Choroid plexus epithelial cell (primary cell): ENCODE measurements around the gene DPP6.

Experiments
- DNase-seq: peaks from one replicate; pipeline ENCODE4 v3.0.0-alpha.2; 2010; ENCODE audit warnings: low read depth
- H3K4me3 ChIP-seq: 2 replicates; pipeline ENCODE4 v1.5.1; 2011; ENCODE audit warnings: low read depth, mild to moderate bottlenecking, control low read depth, low read length, moderate library complexity
- CTCF ChIP-seq: conservative IDR thresholded peaks from 2 replicates; pipeline ENCODE4 v1.5.1; 2011; ENCODE audit warnings: low read depth, mild to moderate bottlenecking, control low read depth, inconsistent platforms, low read length, moderate library complexity

Gene DPP6

GRCh38 chr7:154871507-154871906 lies 819.3 kb downstream of the DPP6 start:
- no peak for DNase-seq
- H3K4me3 ChIP-seq: no peak overlapping the region
- TF ChIP-seq CTCF: no peak

GRCh38 chr7:154871928-154872750 lies 819.9 kb downstream of the DPP6 start:
- no peak for DNase-seq
- no peak for TF ChIP-seq CTCF
- no peak overlapping the region for H3K4me3 ChIP-seq

GRCh38 chr7:154872811-154873499 lies 820.8 kb downstream of the DPP6 start:
- TF ChIP-seq CTCF: no peak
- DNase-seq: no peak
- H3K4me3 ChIP-seq: no peak overlapping the region

- no peak for DNase-seq
- no peak overlapping the region for H3K4me3 ChIP-seq
- TF ChIP-seq CTCF: no peak
Observed at GRCh38 chr7:154873500-154874121, 821.4 kb downstream of the DPP6 start.

- DNase-seq: no peak
- no peak overlapping the region for H3K4me3 ChIP-seq
- TF ChIP-seq CTCF: no peak
Observed at GRCh38 chr7:154874409-154875113, 822.4 kb downstream of the DPP6 start.

- no peak overlapping the region for H3K4me3 ChIP-seq
- no peak for DNase-seq
- TF ChIP-seq CTCF: no peak
Observed at GRCh38 chr7:154875297-154875696, 823.1 kb downstream of the DPP6 start.
